ENCODE results near the gene SYCP2L.

Gene SYCP2L

GRCh38 chr6:10886691-10887502, at the start of gene SYCP2L:
Gene SYCP2L, plus strand, starts transcription at chr6:10887052. Its CDS starts 75 bp downstream, at chr6:10887127.
- no peak for DNase-seq (ENCODE audit: low read depth)
- no peak for TF ChIP-seq CTCF (IDR thresholded peaks at IDR 0.05; ENCODE audit: control insufficient read depth, extremely low read depth, insufficient read depth)
- no peak within 1 kb of the TSS for H3K4me3 ChIP-seq (ENCODE audit: low read depth, low read length)

- H3K4me3 ChIP-seq (ENCODE audit: low read depth, low read length) = peak overlapping the region; percentile 64
- no peak for DNase-seq (ENCODE audit: low read depth)
- TF ChIP-seq CTCF (IDR thresholded peaks at IDR 0.05; ENCODE audit: control insufficient read depth, extremely low read depth, insufficient read depth) = no peak
Measured at GRCh38 chr6:10837622-10837994, 49.2 kb upstream of the SYCP2L start.

- peak; percentile 79 for DNase-seq (ENCODE audit: low read depth)
- H3K4me3 ChIP-seq (ENCODE audit: low read depth, low read length) = peak within 1 kb of the TSS; percentile 64
Measured at GRCh38 chr6:10837995-10838793, 48.7 kb upstream of the SYCP2L start, which contains the start of gene MAK. Gene MAK, minus strand, starts transcription at chr6:10838539. Its CDS starts 7,891 bp downstream, at chr6:10830648.

GRCh38 chr6:10838794-10839333, 48.0 kb upstream of the SYCP2L start:
- no peak for TF ChIP-seq CTCF (IDR thresholded peaks at IDR 0.05; ENCODE audit: control insufficient read depth, extremely low read depth, insufficient read depth)
- no peak for DNase-seq (ENCODE audit: low read depth)
- H3K4me3 ChIP-seq (ENCODE audit: low read depth, low read length) = peak overlapping the region; percentile 64

More at GRCh38 chr6:10837995-10838793, 48.7 kb upstream of the SYCP2L start, which contains the start of gene MAK:
- TF ChIP-seq CTCF (IDR thresholded peaks at IDR 0.05; ENCODE audit: control insufficient read depth, extremely low read depth, insufficient read depth) = no peak

GRCh38 chr6:10843554-10843953, 43.3 kb upstream of the SYCP2L start:
- DNase-seq (ENCODE audit: low read depth) = no peak
- H3K4me3 ChIP-seq (ENCODE audit: low read depth, low read length) = no peak overlapping the region
- no peak for TF ChIP-seq CTCF (IDR thresholded peaks at IDR 0.05; ENCODE audit: control insufficient read depth, extremely low read depth, insufficient read depth)

- H3K4me3 ChIP-seq (ENCODE audit: low read depth, low read length) = no peak overlapping the region
- DNase-seq (ENCODE audit: low read depth) = no peak
- TF ChIP-seq CTCF (IDR thresholded peaks at IDR 0.05; ENCODE audit: control insufficient read depth, extremely low read depth, insufficient read depth) = peak; percentile 23; the same call in 1 of the 2 replicates
Measured at GRCh38 chr6:10847684-10848083, 39.2 kb upstream of the SYCP2L start.
